Liver (tissue), 9 donors: ENCODE data around the gene NODAL. TPM values are rescaled to one million over a fixed set of nuclear protein-coding genes. Genes with fewer than 3 reads are reported as not detected.

Experiments
- DNase-seq: peaks from one replicate; pipeline ENCODE4 v3.0.0-alpha.2; 2017; ENCODE audit warnings: low spot score
- H3K27ac ChIP-seq, 2 donors: one replicate each; pipeline ENCODE4 v1.7.0; 2013; ENCODE audit warnings: inconsistent platforms in 2 of 2, low read length in 2 of 2, control low read depth in 1 of 2, low read depth in 1 of 2, mild to moderate bottlenecking in 1 of 2
- H3K27me3 ChIP-seq, 4 donors: one replicate each; pipeline versions ENCODE4 v1.6.1 to v1.7.0; 2013; ENCODE audit warnings: low read length in 3 of 4, inconsistent platforms in 1 of 4, mild to moderate bottlenecking in 1 of 4, moderate library complexity in 1 of 4; ENCODE audit not compliant: control insufficient read depth in 4 of 4, insufficient read depth in 4 of 4
- H3K36me3 ChIP-seq, 4 donors: one replicate each; pipeline versions ENCODE4 v1.6.1 to v1.7.0; 2013; ENCODE audit warnings: low read length in 3 of 4, mild to moderate bottlenecking in 3 of 4, low read depth in 1 of 4, moderate library complexity in 1 of 4; ENCODE audit not compliant: control insufficient read depth in 4 of 4, insufficient read depth in 3 of 4
- H3K4me1 ChIP-seq, 4 donors: one replicate each; pipeline versions ENCODE4 v1.6.1 to v1.7.0; 2013; ENCODE audit warnings: low read length in 3 of 4, mild to moderate bottlenecking in 3 of 4, moderate library complexity in 1 of 4; ENCODE audit not compliant: control insufficient read depth in 4 of 4, insufficient read depth in 4 of 4
- H3K4me3 ChIP-seq, 3 donors: one replicate each; pipeline versions ENCODE4 v1.6.1 to v1.7.0; 2013; ENCODE audit warnings: low read length in 3 of 3, control low read depth in 1 of 3, low read depth in 1 of 3, mild to moderate bottlenecking in 1 of 3
- H3K9ac ChIP-seq, 2 donors: one replicate each; pipeline ENCODE4 v1.7.0; 2013; ENCODE audit warnings: low read length in 2 of 2, mild to moderate bottlenecking in 2 of 2, moderate library complexity in 2 of 2, control low read depth in 1 of 2, low read depth in 1 of 2
- H3K9me3 ChIP-seq, 4 donors: one replicate each; pipeline versions ENCODE4 v1.6.1 to v1.7.0; 2013; ENCODE audit warnings: low read length in 3 of 4; ENCODE audit not compliant: control insufficient read depth in 4 of 4
- EGR1 ChIP-seq, 2 donors: IDR thresholded peaks; 2 replicates each; pipeline ENCODE4 v1.6.1; 2016 to 2018; ENCODE audit warnings: antibody characterized with exemption in 2 of 2, low read depth in 2 of 2
- FOXA1 ChIP-seq: IDR thresholded peaks from 2 replicates; pipeline ENCODE4 v1.6.1; 2016; ENCODE audit warnings: antibody characterized with exemption
- HNF4A ChIP-seq, 2 donors: conservative IDR thresholded peaks; 2 replicates each; pipeline ENCODE4 v1.6.1; 2016; ENCODE audit warnings: antibody characterized with exemption in 2 of 2, mild to moderate bottlenecking in 2 of 2
- NR2F2 ChIP-seq: IDR thresholded peaks from 2 replicates; pipeline ENCODE4 v1.6.1; 2016; ENCODE audit warnings: antibody characterized with exemption
- RAD21 ChIP-seq, 2 donors: IDR thresholded peaks; 2 replicates each; pipeline ENCODE4 v1.6.1; 2016; ENCODE audit warnings: antibody characterized with exemption in 2 of 2, mild to moderate bottlenecking in 2 of 2
- RXRA ChIP-seq, 2 donors: IDR thresholded peaks; 2 replicates each; pipeline ENCODE4 v1.6.1; 2017 to 2018; ENCODE audit warnings: antibody characterized with exemption in 2 of 2, mild to moderate bottlenecking in 1 of 2
- YY1 ChIP-seq: IDR thresholded peaks from 2 replicates; pipeline ENCODE4 v1.6.1; 2016; ENCODE audit warnings: antibody characterized with exemption, mild to moderate bottlenecking
- WGBS: extraction: QIAGEN DNeasy Blood & Tissue Kit; methylation state at CpG from one replicate; pipeline ENCODE4 v1.1.7; 2013; 5-methylcytosine and 5-hydroxymethylcytosine counted together
- polyA plus RNA-seq, 2 donors: library from polyadenylated mRNA; stranded (reverse) in 1 of 2; unstranded in 1 of 2; fragments of 200-250 nt in 1 of 2; fragments of >200 nt in 1 of 2; fragmentation: Nextera tagmentation in 1 of 2; extraction: Ambion mirVana in 1 of 2; gene quantifications; one replicate each; pipeline versions ENCODE4 v1.2.1 to v1.2.3, GENCODE V29; 2013 to 2015
- total RNA-seq, 2 donors: library from RNA; depleted of rRNA; stranded (reverse); fragments of >200 nt; gene quantifications; one replicate each; pipeline ENCODE4 v1.2.3, GENCODE V29; 2014
- TF ChIP-seq, protein P1 (sequence below): IDR thresholded peaks from 2 replicates; pipeline ENCODE4 v1.6.1; 2016; ENCODE audit warnings: antibody characterized with exemption
- TF ChIP-seq, protein P2 (sequence below): IDR thresholded peaks from 2 replicates; pipeline ENCODE4 v1.6.1; 2016; ENCODE audit warnings: antibody characterized with exemption, mild to moderate bottlenecking
- TF ChIP-seq, protein P3 (sequence below): IDR thresholded peaks from 2 replicates; pipeline ENCODE4 v1.6.1; 2016; ENCODE audit warnings: antibody characterized with exemption
- donor health status: healthy.
- donor health status: healthy.
- donor health status: healthy.
- donor health status: healthy.
- donor health status: healthy.

NODAL gene
- total and polyA plus RNA-seq, 4 donors = not detected

DNA sequence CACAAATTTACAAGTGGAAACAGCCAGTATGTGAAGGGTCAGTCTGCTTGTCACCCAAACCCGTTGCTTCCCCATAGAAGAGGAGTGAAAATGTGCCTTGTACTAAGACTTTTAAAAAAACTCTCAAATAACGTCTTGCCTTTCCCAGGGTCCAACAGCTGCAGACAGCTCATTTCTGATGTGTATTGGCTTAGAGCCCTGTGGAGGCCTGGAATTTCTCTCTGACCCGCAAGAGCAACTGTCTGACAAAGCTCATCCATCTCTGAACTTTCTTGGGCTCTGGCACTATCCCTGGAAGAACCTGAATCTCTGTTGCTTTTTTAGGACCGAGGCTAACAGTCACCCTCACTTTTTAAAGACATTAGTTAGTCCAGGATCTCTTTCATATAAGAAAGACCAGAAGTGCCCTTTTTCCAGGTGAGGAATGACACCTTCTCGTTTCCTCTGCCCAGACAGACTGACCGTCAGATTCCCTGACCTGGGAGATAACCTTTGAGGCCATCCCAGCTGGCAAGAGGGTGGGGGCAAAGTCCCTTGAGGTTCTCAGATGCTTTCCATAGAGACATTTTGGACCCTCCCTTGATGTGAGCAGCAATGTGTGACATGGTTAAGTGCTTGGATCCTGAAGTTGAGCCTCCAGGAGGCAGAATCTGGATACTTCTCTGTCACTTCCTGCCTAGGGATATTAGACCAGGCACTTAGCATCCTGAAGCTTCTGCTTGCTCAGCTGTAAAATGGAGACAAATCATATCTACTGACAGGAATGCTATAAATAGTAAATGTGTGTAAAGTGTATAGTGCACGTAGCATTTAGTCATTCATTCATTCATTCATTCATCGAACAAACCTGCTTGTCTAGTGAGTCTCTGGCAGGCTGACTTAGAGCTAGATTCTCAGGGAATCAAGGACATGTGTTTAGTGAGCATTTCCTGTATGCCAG is 4.5 kb upstream of the NODAL start:
- H3K4me3 ChIP-seq = no peak overlapping the region
- no peak overlapping the region for H3K27ac ChIP-seq
- peaks cover 0 to 4% (median 1%) of the 10 kb centered on the region in 4 donors for H3K27me3 ChIP-seq
- H3K36me3 ChIP-seq = no peaks in the 10 kb centered on the region
- TF ChIP-seq HNF4A (conservative IDR thresholded peaks at IDR 0.05) = peak; percentile 17 to 36
- peak in 1 of 2 donors; percentile 8 for TF ChIP-seq RXRA (IDR thresholded peaks at IDR 0.05)
- TF ChIP-seq NR2F2 = peak; percentile 91
- TF ChIP-seq EGR1 (IDR thresholded peaks at IDR 0.05; ENCODE audit: low read depth in 2 of 2) = no peak
- no peak overlapping the region for H3K9ac ChIP-seq
- no peak for DNase-seq
- peaks cover 0 to 12% (median 11%) of the 10 kb centered on the region in 4 donors for H3K4me1 ChIP-seq
- WGBS = 51% methylated on average over 8 of the region's 8 CpGs
- no peaks in the 10 kb centered on the region for H3K9me3 ChIP-seq

DNA sequence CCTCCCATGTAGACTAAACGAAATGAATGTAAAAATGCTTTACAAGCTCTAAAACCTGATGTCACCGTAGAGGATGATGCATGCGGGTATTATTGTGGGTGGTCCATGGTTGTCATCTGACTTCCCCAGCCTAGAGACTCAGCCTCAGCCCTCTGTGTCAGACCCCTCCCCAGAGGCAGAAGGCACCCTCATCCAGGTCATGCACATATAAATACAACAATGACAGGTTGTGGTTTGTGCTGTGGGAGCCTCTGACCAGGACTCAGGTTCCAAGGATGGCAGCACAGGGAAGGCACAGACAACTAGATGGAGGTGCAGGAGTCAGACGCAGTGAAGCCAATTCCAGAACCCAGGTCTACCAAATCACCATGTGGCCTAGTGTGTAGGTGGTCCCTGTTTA is 3.3 kb upstream of the NODAL start:
- H3K9ac ChIP-seq = no peak overlapping the region
- no peak for DNase-seq

More for the DNA sequence above, 3.3 kb upstream of the NODAL start:
- Histone ChIP-seq H3K4me3 (no peak overlapping the region), H3K27ac (no peak overlapping the region), H3K36me3 (no peaks in the 10 kb centered on the region), H3K4me1 (peaks cover 3 to 18% (median 16%) of the 10 kb centered on the region in 4 donors), H3K27me3 (peaks cover 3 to 7% (median 5%) of the 10 kb centered on the region in 4 donors), H3K9me3 (no peaks in the 10 kb centered on the region)
- 94% methylated on average over 4 of the region's 4 CpGs for WGBS
- TF ChIP-seq, protein P1, sequence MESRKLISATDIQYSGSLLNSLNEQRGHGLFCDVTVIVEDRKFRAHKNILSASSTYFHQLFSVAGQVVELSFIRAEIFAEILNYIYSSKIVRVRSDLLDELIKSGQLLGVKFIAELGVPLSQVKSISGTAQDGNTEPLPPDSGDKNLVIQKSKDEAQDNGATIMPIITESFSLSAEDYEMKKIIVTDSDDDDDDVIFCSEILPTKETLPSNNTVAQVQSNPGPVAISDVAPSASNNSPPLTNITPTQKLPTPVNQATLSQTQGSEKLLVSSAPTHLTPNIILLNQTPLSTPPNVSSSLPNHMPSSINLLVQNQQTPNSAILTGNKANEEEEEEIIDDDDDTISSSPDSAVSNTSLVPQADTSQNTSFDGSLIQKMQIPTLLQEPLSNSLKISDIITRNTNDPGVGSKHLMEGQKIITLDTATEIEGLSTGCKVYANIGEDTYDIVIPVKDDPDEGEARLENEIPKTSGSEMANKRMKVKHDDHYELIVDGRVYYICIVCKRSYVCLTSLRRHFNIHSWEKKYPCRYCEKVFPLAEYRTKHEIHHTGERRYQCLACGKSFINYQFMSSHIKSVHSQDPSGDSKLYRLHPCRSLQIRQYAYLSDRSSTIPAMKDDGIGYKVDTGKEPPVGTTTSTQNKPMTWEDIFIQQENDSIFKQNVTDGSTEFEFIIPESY = no peak
- TF ChIP-seq YY1 = no peak
- no peak for TF ChIP-seq EGR1 (IDR thresholded peaks at IDR 0.05; ENCODE audit: low read depth in 2 of 2)
- no peak for TF ChIP-seq RAD21 (IDR thresholded peaks at IDR 0.05)
- TF ChIP-seq RXRA (IDR thresholded peaks at IDR 0.05) = no peak
- TF ChIP-seq, protein P2, sequence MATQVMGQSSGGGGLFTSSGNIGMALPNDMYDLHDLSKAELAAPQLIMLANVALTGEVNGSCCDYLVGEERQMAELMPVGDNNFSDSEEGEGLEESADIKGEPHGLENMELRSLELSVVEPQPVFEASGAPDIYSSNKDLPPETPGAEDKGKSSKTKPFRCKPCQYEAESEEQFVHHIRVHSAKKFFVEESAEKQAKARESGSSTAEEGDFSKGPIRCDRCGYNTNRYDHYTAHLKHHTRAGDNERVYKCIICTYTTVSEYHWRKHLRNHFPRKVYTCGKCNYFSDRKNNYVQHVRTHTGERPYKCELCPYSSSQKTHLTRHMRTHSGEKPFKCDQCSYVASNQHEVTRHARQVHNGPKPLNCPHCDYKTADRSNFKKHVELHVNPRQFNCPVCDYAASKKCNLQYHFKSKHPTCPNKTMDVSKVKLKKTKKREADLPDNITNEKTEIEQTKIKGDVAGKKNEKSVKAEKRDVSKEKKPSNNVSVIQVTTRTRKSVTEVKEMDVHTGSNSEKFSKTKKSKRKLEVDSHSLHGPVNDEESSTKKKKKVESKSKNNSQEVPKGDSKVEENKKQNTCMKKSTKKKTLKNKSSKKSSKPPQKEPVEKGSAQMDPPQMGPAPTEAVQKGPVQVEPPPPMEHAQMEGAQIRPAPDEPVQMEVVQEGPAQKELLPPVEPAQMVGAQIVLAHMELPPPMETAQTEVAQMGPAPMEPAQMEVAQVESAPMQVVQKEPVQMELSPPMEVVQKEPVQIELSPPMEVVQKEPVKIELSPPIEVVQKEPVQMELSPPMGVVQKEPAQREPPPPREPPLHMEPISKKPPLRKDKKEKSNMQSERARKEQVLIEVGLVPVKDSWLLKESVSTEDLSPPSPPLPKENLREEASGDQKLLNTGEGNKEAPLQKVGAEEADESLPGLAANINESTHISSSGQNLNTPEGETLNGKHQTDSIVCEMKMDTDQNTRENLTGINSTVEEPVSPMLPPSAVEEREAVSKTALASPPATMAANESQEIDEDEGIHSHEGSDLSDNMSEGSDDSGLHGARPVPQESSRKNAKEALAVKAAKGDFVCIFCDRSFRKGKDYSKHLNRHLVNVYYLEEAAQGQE = no peak
- no peak for TF ChIP-seq FOXA1
- TF ChIP-seq, protein P3, sequence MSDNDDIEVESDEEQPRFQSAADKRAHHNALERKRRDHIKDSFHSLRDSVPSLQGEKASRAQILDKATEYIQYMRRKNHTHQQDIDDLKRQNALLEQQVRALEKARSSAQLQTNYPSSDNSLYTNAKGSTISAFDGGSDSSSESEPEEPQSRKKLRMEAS = no peak
- TF ChIP-seq HNF4A (conservative IDR thresholded peaks at IDR 0.05) = no peak
